Measurements from ENCODE around the gene KHDC1L. TPM values are rescaled to one million over a fixed set of nuclear protein-coding genes. Genes with fewer than 3 reads are reported as not detected.

KHDC1L gene
- total and polyA plus RNA-seq, 2 of the 13 experiments (the other 11 are each of a cell fraction or from before 2014, with no cell fraction given), result not detected

DNA sequence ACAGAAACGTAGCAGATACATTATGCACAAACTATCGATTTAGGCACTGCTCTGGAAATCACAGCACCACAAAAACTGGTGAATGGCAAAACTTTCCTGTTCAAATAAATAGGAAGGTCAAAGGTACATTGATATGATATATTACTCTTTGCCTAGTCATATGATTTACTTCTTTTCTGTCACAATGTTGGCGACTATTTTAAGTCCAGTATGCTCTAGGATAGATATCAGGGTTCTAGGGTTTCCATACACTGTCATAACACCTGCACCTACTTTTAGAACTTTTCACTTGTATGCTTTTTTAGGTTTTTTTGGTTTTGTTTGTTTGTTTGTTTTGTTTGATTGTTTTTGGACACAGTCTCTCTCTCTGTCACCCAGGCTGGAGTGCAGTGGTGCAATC lies 25.0 kb downstream of the KHDC1L start:
- no peak for FAIRE-seq
- H2AFZ ChIP-seq (ENCODE audit: low read length), result no peak overlapping the region
- DNase-seq (ENCODE audit: low spot score), result no peak
- WGBS (ENCODE audit: low lambda C conversion rate), result 22% methylated on average over 3 of the region's 3 CpGs
- H3K4me2 ChIP-seq (ENCODE audit: low read depth, low read length), result no peak overlapping the region
- no peaks in the 10 kb centered on the region for H3K27me3 ChIP-seq (ENCODE audit: control insufficient read depth in 1 of 2, insufficient read depth in 2 of 2, low read length in 2 of 2)
- in situ Hi-C loops (cut with HindIII; ENCODE audit: extremely low pct_ligation_motif_present, low pct_unique_long_range_greater_than_20kb), result no loop called here
- intact Hi-C loops (cut with micrococcal nuclease; ENCODE audit: unreplicated experiment), result no loop called here
- no peak for ATAC-seq
- no peaks in the 10 kb centered on the region for H3K79me2 ChIP-seq (ENCODE audit: insufficient read depth, low read length)
- no peaks in the 10 kb centered on the region for H3K4me1 ChIP-seq (ENCODE audit: insufficient read depth, low read length)
- no peak for TF ChIP-seq EP300 (IDR thresholded peaks at IDR 0.05; ENCODE audit: low read depth in 2 of 2, low read length in 2 of 2)
- no peak for TF ChIP-seq EP300 (CRISPR knock-in tag; IDR thresholded peaks at IDR 0.05; ENCODE audit: borderline replicate concordance)
- TF ChIP-seq ZNF263 (CRISPR knock-in tag; IDR thresholded peaks at IDR 0.05), result no peak
- no peak for TF ChIP-seq ZNF101 (CRISPR knock-in tag; IDR thresholded peaks at IDR 0.05; ENCODE audit: borderline replicate concordance, low read depth)
- TF ChIP-seq ZEB1 (IDR thresholded peaks at IDR 0.05; ENCODE audit: insufficient replicate concordance, low read depth), result no peak
- no peak for TF ChIP-seq SAP130 (CRISPR knock-in tag; IDR thresholded peaks at IDR 0.05; ENCODE audit: low read depth)
- TF ChIP-seq TEAD2 (CRISPR knock-in tag; IDR thresholded peaks at IDR 0.05), result no peak
- no peak for TF ChIP-seq ZNF121 (CRISPR knock-in tag; IDR thresholded peaks at IDR 0.05)
- no peak for TF ChIP-seq EEA1 (CRISPR knock-in tag; IDR thresholded peaks at IDR 0.05; ENCODE audit: borderline replicate concordance)
- TF ChIP-seq ZNF644 (CRISPR knock-in tag; IDR thresholded peaks at IDR 0.05; ENCODE audit: low read depth), result no peak
- no peak for TF ChIP-seq NCOR1 (IDR thresholded peaks at IDR 0.05; ENCODE audit: borderline replicate concordance, low read length)
- TF ChIP-seq NCOA1 (CRISPR knock-in tag; IDR thresholded peaks at IDR 0.05), result no peak
- no peak for TF ChIP-seq RNF2 (conservative IDR thresholded peaks at IDR 0.05; ENCODE audit: low read depth)
- ChIA-PET CTCF (ENCODE audit: low intra/inter-chr PET ratio, low total read pairs) (no interaction called here), POLR2A (no interaction called here)
- no peak overlapping the region for H3K9ac ChIP-seq (ENCODE audit: insufficient read depth, low read depth, low read length)
- no peaks in the 10 kb centered on the region for H3K36me3 ChIP-seq (replicated peaks in 1 of 2; ENCODE audit: control insufficient read depth in 1 of 2, insufficient read depth in 2 of 2, low read length in 2 of 2)
- H3K9me3 ChIP-seq (ENCODE audit: low read length), result no peaks in the 10 kb centered on the region
- BruUV-seq (replicated peaks), result no TSS peak
- H4K20me1 ChIP-seq (ENCODE audit: insufficient read depth, low read length), result no peaks in the 10 kb centered on the region
- H3K4me3 ChIP-seq (replicated peaks in 1 of 3; ENCODE audit: insufficient read depth in 1 of 3, low read depth in 2 of 3, low read length in 3 of 3), result no peak overlapping the region
- no peak overlapping the region for H3K27ac ChIP-seq (ENCODE audit: extremely low read length, insufficient read depth, low read length)

Measured in HepG2 (cell line).